GM19043 (cell line): ENCODE results near the gene MAIP1.

Experiments used
- ATAC-seq: cut with Tn5 transposase; IDR thresholded peaks from one replicate; pipeline ENCODE4 v1.9.1; 2021; ENCODE audit warnings: low read depth; ENCODE audit not compliant: unreplicated experiment

MAIP1 gene

DNA sequence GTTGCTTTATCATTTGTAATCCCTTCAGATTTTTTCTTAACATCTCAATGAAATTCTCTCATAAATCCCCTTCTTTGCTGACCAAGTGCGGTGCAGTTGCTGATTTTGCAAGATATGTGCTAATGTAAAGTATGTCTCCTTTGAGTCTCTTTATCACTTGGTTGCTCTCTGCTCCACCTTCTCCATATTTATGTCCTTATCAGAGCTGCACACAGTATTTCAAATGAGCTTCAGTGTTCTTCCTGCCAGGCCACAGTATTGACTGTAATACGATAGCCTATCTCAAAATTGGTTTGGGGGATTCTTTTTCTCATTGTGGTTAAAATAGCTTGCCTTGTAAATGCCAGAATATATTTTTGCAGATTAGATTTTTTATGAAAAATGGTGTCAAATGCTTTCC, 32.2 kb downstream of the MAIP1 start:
- ATAC-seq: no peak

DNA sequence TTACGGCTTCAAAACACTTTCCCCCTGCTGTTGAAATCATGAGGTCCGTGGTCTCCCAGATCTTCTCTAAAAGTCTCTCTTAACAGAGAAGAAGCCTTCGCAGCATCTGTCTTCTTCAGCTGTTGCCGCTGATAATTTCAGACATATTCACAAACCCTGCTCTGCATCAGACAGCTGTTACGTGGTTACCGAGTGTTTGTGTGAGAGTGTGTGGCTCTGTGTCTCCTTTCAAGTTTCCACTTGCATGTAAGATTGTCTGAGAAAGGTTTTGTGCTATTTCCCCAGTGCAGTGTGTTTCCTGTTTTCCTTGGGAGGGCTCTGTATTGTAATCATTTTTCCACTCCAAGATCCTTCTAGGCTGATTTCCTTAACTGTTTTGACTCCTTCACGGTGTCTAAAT, 32.8 kb downstream of the MAIP1 start:
- no peak for ATAC-seq

GRCh38 chr2:199989822-199990221, 34.4 kb downstream of the MAIP1 start:
- no peak for ATAC-seq

DNA sequence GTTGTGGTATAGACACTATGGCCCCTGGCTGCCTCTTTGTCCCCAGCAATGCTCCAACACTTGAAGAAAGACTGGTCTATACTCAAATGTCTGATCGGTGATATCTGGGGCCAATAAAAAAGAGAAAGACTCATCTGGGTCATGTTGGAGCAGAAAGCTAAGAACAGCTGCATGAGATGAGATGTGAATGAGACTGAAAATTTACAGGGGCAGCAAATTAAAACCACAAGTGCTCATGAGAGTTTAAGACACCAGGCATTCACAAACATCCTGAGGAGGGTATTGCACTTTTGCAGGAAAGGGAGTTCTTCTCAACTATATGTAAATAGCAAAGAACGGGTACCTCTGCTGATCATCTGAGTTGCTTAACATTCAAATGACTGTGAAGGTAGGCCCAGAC, 36.3 kb downstream of the MAIP1 start:
- ATAC-seq: no peak

GRCh38 chr2:199992296-199992695, 36.9 kb downstream of the MAIP1 start:
- ATAC-seq: no peak

- ATAC-seq: no peak
These were observed 39.0 kb downstream of the MAIP1 start for GRCh38 chr2:199994371-199994770.

- ATAC-seq: no peak
These were observed 39.5 kb downstream of the MAIP1 start for GRCh38 chr2:199994896-199995295.

DNA sequence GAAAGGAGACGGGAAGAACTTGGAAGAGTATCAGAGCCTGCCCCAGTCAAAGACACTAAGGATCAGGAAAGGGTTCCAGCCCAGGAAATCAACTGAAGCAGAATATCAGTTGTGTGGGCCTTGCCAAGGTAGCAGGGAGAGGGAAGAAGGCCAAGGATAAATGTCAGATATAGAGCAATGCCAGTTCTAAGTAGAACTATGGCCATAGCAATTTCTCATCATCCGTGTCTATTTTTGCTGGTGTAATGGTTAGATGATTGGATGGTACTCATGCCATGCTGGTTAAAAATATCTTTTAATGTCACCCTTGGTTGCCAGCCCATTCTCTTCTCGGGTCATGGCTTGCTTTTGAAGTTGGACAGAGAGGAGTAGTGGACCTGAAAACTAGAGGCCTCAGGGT, 41.9 kb downstream of the MAIP1 start:
- ATAC-seq: no peak

GRCh38 chr2:199999166-199999565, 43.8 kb downstream of the MAIP1 start:
- ATAC-seq: no peak

DNA sequence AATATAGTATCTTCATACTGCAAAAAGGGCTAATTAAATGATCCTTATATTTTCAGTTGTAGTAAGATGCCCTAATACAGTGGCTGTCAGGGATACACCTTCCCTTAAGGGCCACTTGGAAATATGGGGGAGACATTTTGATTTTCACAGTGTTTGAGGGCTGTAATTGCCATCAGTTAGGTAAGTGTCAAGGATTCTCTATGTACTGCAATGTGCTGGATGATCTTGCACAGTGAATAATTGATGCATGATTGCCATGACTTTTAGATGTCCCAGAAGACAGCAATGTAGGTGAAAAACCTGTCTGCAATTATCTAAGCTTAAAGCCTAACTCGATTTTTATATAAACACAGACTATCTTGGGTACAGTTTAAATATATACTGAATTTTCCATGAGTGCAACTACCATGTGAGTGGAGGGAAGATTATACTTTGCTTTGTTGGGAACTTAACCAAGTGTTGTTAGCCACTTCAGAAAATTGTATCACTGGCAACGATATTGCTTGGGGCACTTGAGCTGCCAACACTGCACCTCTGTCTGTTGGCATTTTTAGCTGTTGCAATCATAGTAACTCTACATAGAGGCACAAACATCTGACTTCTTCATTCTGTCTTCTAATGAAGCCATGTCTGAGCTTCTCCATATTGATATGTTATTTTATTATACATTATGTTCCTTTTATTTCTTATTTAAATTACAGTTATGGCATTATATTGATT, 45.2 kb downstream of the MAIP1 start:
- no peak for ATAC-seq

- ATAC-seq: no peak
These were observed 48.1 kb downstream of the MAIP1 start for GRCh38 chr2:200003444-200003843.

- ATAC-seq: no peak
These were observed 50.3 kb downstream of the MAIP1 start for GRCh38 chr2:200005675-200006074.

DNA sequence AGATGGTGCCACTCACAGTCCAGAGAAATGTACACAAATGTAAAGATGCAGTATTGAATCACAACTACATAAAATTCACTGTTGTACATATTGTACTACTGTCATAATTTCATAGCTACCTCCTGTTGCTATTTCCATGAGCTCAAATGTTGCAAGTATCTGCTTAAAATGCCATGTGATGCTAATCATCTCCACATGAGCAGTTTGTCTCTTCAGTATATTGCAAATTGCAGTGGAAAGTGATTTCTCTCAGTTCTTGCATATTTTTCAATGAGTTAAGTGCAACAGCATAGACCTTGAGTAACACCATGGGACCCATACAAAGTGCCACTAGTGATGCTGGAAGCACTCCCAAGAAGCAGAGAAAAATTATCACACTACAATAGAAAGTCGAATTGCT, 51.9 kb downstream of the MAIP1 start:
- ATAC-seq: no peak

- ATAC-seq: no peak
These were observed 57.0 kb downstream of the MAIP1 start for GRCh38 chr2:200012401-200012800.
